ENCODE data around the gene TMEM165.

TMEM165 gene

DNA sequence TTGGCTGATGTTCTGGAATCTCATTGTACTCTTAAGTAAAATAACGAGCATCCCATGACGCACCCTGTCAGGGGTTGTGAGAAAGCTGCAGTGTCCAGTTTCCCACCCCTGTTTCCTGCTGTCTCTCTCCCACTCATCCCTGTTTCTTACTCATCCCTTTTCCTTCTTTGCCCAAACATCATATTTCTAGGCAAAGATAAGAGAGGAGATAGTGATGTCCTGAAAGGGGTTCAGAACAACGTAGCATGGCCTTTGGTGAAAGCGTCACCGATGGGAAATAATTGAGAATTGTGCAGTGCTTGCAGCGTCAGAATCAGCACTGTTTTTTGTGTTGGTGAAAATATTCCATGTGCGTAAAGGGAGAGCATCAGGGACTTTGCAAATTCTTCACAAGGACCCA is 23.5 kb upstream of the TMEM165 start:
- peaks cover 0 to 11% of the 10 kb centered on the region in 2 experiments; a peak in 2 of 3 replicates for H3K36me3 ChIP-seq (ENCODE audit: control insufficient read depth in 2 of 2, insufficient read depth in 1 of 2, low read length in 2 of 2)
- TF ChIP-seq ZNF23 (tag by site-specific recombination; IDR thresholded peaks at IDR 0.05; ENCODE audit: borderline replicate concordance), result no peak
- TF ChIP-seq, protein P1, sequence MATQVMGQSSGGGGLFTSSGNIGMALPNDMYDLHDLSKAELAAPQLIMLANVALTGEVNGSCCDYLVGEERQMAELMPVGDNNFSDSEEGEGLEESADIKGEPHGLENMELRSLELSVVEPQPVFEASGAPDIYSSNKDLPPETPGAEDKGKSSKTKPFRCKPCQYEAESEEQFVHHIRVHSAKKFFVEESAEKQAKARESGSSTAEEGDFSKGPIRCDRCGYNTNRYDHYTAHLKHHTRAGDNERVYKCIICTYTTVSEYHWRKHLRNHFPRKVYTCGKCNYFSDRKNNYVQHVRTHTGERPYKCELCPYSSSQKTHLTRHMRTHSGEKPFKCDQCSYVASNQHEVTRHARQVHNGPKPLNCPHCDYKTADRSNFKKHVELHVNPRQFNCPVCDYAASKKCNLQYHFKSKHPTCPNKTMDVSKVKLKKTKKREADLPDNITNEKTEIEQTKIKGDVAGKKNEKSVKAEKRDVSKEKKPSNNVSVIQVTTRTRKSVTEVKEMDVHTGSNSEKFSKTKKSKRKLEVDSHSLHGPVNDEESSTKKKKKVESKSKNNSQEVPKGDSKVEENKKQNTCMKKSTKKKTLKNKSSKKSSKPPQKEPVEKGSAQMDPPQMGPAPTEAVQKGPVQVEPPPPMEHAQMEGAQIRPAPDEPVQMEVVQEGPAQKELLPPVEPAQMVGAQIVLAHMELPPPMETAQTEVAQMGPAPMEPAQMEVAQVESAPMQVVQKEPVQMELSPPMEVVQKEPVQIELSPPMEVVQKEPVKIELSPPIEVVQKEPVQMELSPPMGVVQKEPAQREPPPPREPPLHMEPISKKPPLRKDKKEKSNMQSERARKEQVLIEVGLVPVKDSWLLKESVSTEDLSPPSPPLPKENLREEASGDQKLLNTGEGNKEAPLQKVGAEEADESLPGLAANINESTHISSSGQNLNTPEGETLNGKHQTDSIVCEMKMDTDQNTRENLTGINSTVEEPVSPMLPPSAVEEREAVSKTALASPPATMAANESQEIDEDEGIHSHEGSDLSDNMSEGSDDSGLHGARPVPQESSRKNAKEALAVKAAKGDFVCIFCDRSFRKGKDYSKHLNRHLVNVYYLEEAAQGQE (tag by site-specific recombination; IDR thresholded peaks at IDR 0.05), result no peak
- TF ChIP-seq ZNF701 (tag by site-specific recombination; IDR thresholded peaks at IDR 0.05), result no peak
- no peak for TF ChIP-seq ZNF266 (tag by site-specific recombination; IDR thresholded peaks at IDR 0.05; ENCODE audit: low read depth)
- TF ChIP-seq ZNF354C (tag by site-specific recombination; IDR thresholded peaks at IDR 0.05; ENCODE audit: borderline replicate concordance, low read depth), result no peak
- TF ChIP-seq ZNF324 (tag by site-specific recombination; IDR thresholded peaks at IDR 0.05), result no peak
- ChIA-PET POLR2A (no interaction called here), CTCF (no interaction called here)
- H3K4me3 ChIP-seq (ENCODE audit: low read depth, low read length), result no peak overlapping the region
- no peak overlapping the region for H3K27ac ChIP-seq (ENCODE audit: extremely low read depth, low read depth, low read length)
- no peaks in the 10 kb centered on the region for H3K4me1 ChIP-seq (ENCODE audit: control insufficient read depth, insufficient read depth, low read length)
- H3K9me3 ChIP-seq (ENCODE audit: control insufficient read depth, insufficient read depth, low read depth, low read length), result no peaks in the 10 kb centered on the region

- TF ChIP-seq ZNF777 (tag by site-specific recombination; IDR thresholded peaks at IDR 0.05; ENCODE audit: borderline replicate concordance), result no peak
- no peak for TF ChIP-seq ZNF610 (tag by site-specific recombination; IDR thresholded peaks at IDR 0.05; ENCODE audit: borderline replicate concordance)
- TF ChIP-seq, protein P2, sequence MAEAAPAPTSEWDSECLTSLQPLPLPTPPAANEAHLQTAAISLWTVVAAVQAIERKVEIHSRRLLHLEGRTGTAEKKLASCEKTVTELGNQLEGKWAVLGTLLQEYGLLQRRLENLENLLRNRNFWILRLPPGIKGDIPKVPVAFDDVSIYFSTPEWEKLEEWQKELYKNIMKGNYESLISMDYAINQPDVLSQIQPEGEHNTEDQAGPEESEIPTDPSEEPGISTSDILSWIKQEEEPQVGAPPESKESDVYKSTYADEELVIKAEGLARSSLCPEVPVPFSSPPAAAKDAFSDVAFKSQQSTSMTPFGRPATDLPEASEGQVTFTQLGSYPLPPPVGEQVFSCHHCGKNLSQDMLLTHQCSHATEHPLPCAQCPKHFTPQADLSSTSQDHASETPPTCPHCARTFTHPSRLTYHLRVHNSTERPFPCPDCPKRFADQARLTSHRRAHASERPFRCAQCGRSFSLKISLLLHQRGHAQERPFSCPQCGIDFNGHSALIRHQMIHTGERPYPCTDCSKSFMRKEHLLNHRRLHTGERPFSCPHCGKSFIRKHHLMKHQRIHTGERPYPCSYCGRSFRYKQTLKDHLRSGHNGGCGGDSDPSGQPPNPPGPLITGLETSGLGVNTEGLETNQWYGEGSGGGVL (tag by site-specific recombination; IDR thresholded peaks at IDR 0.05), result no peak
- no peak for TF ChIP-seq ZNF560 (tag by site-specific recombination; IDR thresholded peaks at IDR 0.05; ENCODE audit: borderline replicate concordance)
- TF ChIP-seq ZFP69B (tag by site-specific recombination; IDR thresholded peaks at IDR 0.05), result no peak
- no peak for TF ChIP-seq PRDM4 (tag by site-specific recombination; IDR thresholded peaks at IDR 0.05)
- TF ChIP-seq PRDM10 (tag by site-specific recombination; IDR thresholded peaks at IDR 0.05), result no peak
- no peak for TF ChIP-seq ZNF660 (tag by site-specific recombination; IDR thresholded peaks at IDR 0.05)
- TF ChIP-seq ZNF366 (tag by site-specific recombination; conservative IDR thresholded peaks at IDR 0.05), result no peak
- TF ChIP-seq ZNF423 (tag by site-specific recombination; IDR thresholded peaks at IDR 0.05), result no peak
- TF ChIP-seq ZNF677 (tag by site-specific recombination; IDR thresholded peaks at IDR 0.05), result no peak
- no peak for TF ChIP-seq ZNF394 (tag by site-specific recombination; IDR thresholded peaks at IDR 0.05; ENCODE audit: borderline replicate concordance)
- TF ChIP-seq ZNF791 (tag by site-specific recombination; IDR thresholded peaks at IDR 0.05), result no peak
- TF ChIP-seq ZNF426 (tag by site-specific recombination; IDR thresholded peaks at IDR 0.05), result no peak
- no peak for TF ChIP-seq ZNF24 (tag by site-specific recombination; IDR thresholded peaks at IDR 0.05)
- no peak for TF ChIP-seq OVOL3 (tag by site-specific recombination; IDR thresholded peaks at IDR 0.05)
- TF ChIP-seq ZNF214 (tag by site-specific recombination; IDR thresholded peaks at IDR 0.05; ENCODE audit: borderline replicate concordance), result no peak
- TF ChIP-seq ZNF48 (tag by site-specific recombination; IDR thresholded peaks at IDR 0.05), result no peak
- Histone ChIP-seq H3K4me1 (ENCODE audit: control insufficient read depth, insufficient read depth, low read length) (no peaks in the 10 kb centered on the region), H3K27ac (ENCODE audit: extremely low read depth, low read depth, low read length) (no peak overlapping the region), H3K4me3 (ENCODE audit: low read depth, low read length) (no peak overlapping the region), H3K36me3 (ENCODE audit: control insufficient read depth in 2 of 2, insufficient read depth in 1 of 2, low read length in 2 of 2) (peaks cover 0 to 5% of the 10 kb centered on the region in 2 experiments; a peak in 2 of 3 replicates), H3K9me3 (ENCODE audit: control insufficient read depth, insufficient read depth, low read depth, low read length) (no peaks in the 10 kb centered on the region)
- ChIA-PET POLR2A (no interaction called here), CTCF (interaction anchor here (0.6 to 1.2 kb wide), 2 partner anchors 10 to 374 kb away, joined by 3 read pairs; no protein-coding TSS in a partner anchor)
Measured at GRCh38 chr4:55373461-55373860, 22.3 kb upstream of the TMEM165 start.

Data from HEK293 (cell line).